Activated CD4-positive, alpha-beta T cell treated with anti-CD3 and anti-CD28 coated beads for 36 hours (primary cell): Measurements from ENCODE around the gene PLXDC1. TPM values are rescaled to one million over a fixed set of nuclear protein-coding genes. Genes with fewer than 3 reads are reported as not detected.

Source experiments
- ATAC-seq: fragments of 200-7000 bp; cut with Tn5 transposase; one replicate; pipeline ENCODE4 v1.10.0; 2021; ENCODE audit warnings: mild to moderate bottlenecking, moderate library complexity
- CTCF ChIA-PET: fragments of 350-600 bp; sonication (Branson Sonifier 250); formaldehyde crosslinking; loops from one replicate; lab custom pipeline; 2021; ENCODE audit warnings: antibody characterized with exemption; lab: Charles Lee
- POLR2A ChIA-PET: fragments of 350-600 bp; sonication (Branson Sonifier 250); formaldehyde crosslinking; loops from one replicate; lab custom pipeline; 2021; ENCODE audit warnings: antibody characterized with exemption, inconsistent platforms; lab: Charles Lee
- DNase-seq: peaks from one replicate; pipeline ENCODE4 v3.0.0-alpha.2; 2020
- H3K27ac Mint-ChIP-seq: one replicate; pipeline ENCODE4 v1.8.0; 2021; ENCODE audit warnings: mixed read lengths
- H3K27me3 Mint-ChIP-seq: one replicate; pipeline ENCODE4 v1.8.0; 2021; ENCODE audit warnings: mixed read lengths
- H3K36me3 Mint-ChIP-seq: one replicate; pipeline ENCODE4 v1.8.0; 2021; ENCODE audit warnings: low read depth, mixed read lengths
- H3K4me1 Mint-ChIP-seq: one replicate; pipeline ENCODE4 v1.8.0; 2021; ENCODE audit warnings: mixed read lengths
- H3K4me3 Mint-ChIP-seq: one replicate; pipeline ENCODE4 v1.8.0; 2021; ENCODE audit warnings: mild to moderate bottlenecking, moderate library complexity, mixed read lengths
- H3K9me3 Mint-ChIP-seq: one replicate; pipeline ENCODE4 v1.8.0; 2021; ENCODE audit warnings: low read depth, mixed read lengths
- intact Hi-C, 2 experiments: fragments of 100-400 bp; cut with DNase I in 1 of 2; cut with micrococcal nuclease in 1 of 2; formaldehyde crosslinking; loops; one replicate each; pipeline versions ENCODE4 v1.14.2 to v1.15.1; 2022 to 2024; cut with DNase I, micrococcal nuclease
- total RNA-seq, 2 experiments: library from RNA; stranded (reverse); gene quantifications; one replicate each; pipeline ENCODE4 v1.2.3, GENCODE V29; 2021

PLXDC1 gene
- total RNA-seq, 2 experiments from 2014 or later: 1.2 to 2.4 TPM

- Mint-ChIP-seq H3K4me3 (peak overlapping the region; percentile 98), H3K9me3 (no peaks in the 10 kb centered on the region), H3K27me3 (no peaks in the 10 kb centered on the region), H3K4me1 (peaks cover 24% of the 10 kb centered on the region), H3K27ac (no peak overlapping the region), H3K36me3 (peaks cover 14% of the 10 kb centered on the region)
- intact Hi-C loops: loop anchor here (2.0 to 5.0 kb wide), 3 partner anchors 43 to 323 kb away; partner anchors contain the start of genes LASP1 (in 1 of the 2) and PLXDC1 (in 1 of the 2)
- POLR2A ChIA-PET: interaction anchor here (1.0 kb wide), 1 partner anchor 24 kb away, joined by 3 read pairs; no protein-coding TSS in a partner anchor
- CTCF ChIA-PET: interaction anchor here (0.5 to 2.0 kb wide), 8 partner anchors 11 to 975 kb away, joined by 3 to 10 read pairs (median 3); no protein-coding TSS in a partner anchor
- no peak for ATAC-seq
- no peak for DNase-seq
These were observed 44.2 kb upstream of the PLXDC1 start for GRCh38 chr17:39195568-39196160.

GRCh38 chr17:39194985-39195524 lies 43.6 kb upstream of the PLXDC1 start:
- Mint-ChIP-seq H3K36me3 (peaks cover 8% of the 10 kb centered on the region), H3K4me3 (no peak overlapping the region), H3K27me3 (no peaks in the 10 kb centered on the region), H3K4me1 (peaks cover 24% of the 10 kb centered on the region), H3K27ac (no peak overlapping the region), H3K9me3 (no peaks in the 10 kb centered on the region)
- ChIA-PET CTCF (interaction anchor here (0.5 to 2.0 kb wide), 4 partner anchors 12 to 324 kb away, joined by 3 to 10 read pairs (median 4); no protein-coding TSS in a partner anchor), POLR2A (interaction anchor here (1.0 kb wide), 1 partner anchor 23 kb away, joined by 3 read pairs; no protein-coding TSS in a partner anchor)
- ATAC-seq (no peak), DNase-seq (no peak)
- intact Hi-C loops: loop anchor here (5.0 kb wide), 2 partner anchors 43 to 323 kb away; partner anchors contain the start of genes LASP1 (in 1 of the 2) and PLXDC1 (in 1 of the 2)

- POLR2A ChIA-PET: interaction anchor here (1.0 kb wide), 1 partner anchor 23 kb away, joined by 3 read pairs; no protein-coding TSS in a partner anchor
- Mint-ChIP-seq H3K9me3 (no peaks in the 10 kb centered on the region), H3K27ac (no peak overlapping the region), H3K36me3 (peaks cover 5% of the 10 kb centered on the region), H3K27me3 (no peaks in the 10 kb centered on the region), H3K4me3 (no peak overlapping the region), H3K4me1 (peaks cover 18% of the 10 kb centered on the region)
- intact Hi-C loops: no loop called here
- CTCF ChIA-PET: interaction anchor here (0.7 kb wide), 1 partner anchor 51 kb away, joined by 3 read pairs; no protein-coding TSS in a partner anchor
- DNase-seq (no peak), ATAC-seq (no peak)
These were observed 42.9 kb upstream of the PLXDC1 start for GRCh38 chr17:39194089-39194984.

- H3K9me3 Mint-ChIP-seq: no peaks in the 10 kb centered on the region
- H3K27ac Mint-ChIP-seq: no peak overlapping the region
- POLR2A ChIA-PET: no interaction called here
- CTCF ChIA-PET: interaction anchor here (1.3 kb wide), 1 partner anchor 45 kb away, joined by 3 read pairs; no protein-coding TSS in a partner anchor
- peaks cover 9% of the 10 kb centered on the region for H3K4me1 Mint-ChIP-seq
- intact Hi-C loops: no loop called here
- DNase-seq: no peak
- ATAC-seq: no peak
- H3K27me3 Mint-ChIP-seq: no peaks in the 10 kb centered on the region
- peaks cover 6% of the 10 kb centered on the region for H3K36me3 Mint-ChIP-seq
- H3K4me3 Mint-ChIP-seq: no peak overlapping the region
These were observed 41.9 kb upstream of the PLXDC1 start for GRCh38 chr17:39193346-39193745.

GRCh38 chr17:39192901-39193300 lies 41.5 kb upstream of the PLXDC1 start:
- ATAC-seq: no peak
- no peak overlapping the region for H3K27ac Mint-ChIP-seq
- peaks cover 6% of the 10 kb centered on the region for H3K36me3 Mint-ChIP-seq
- intact Hi-C loops: no loop called here
- no peak for DNase-seq
- CTCF ChIA-PET: interaction anchor here (1.3 kb wide), 1 partner anchor 45 kb away, joined by 3 read pairs; no protein-coding TSS in a partner anchor
- no peak overlapping the region for H3K4me3 Mint-ChIP-seq
- H3K4me1 Mint-ChIP-seq: peaks cover 5% of the 10 kb centered on the region
- H3K27me3 Mint-ChIP-seq: no peaks in the 10 kb centered on the region
- no peaks in the 10 kb centered on the region for H3K9me3 Mint-ChIP-seq
- POLR2A ChIA-PET: no interaction called here

- Mint-ChIP-seq H3K4me1 (peaks cover 4% of the 10 kb centered on the region), H3K36me3 (peaks cover 10% of the 10 kb centered on the region), H3K27me3 (no peaks in the 10 kb centered on the region), H3K27ac (peak overlapping the region; percentile 24), H3K4me3 (no peak overlapping the region), H3K9me3 (no peaks in the 10 kb centered on the region)
- ChIA-PET CTCF (interaction anchor here (0.9 to 2.2 kb wide), 5 partner anchors 17 to 46 kb away, joined by 3 to 8 read pairs (median 3); no protein-coding TSS in a partner anchor), POLR2A (interaction anchor here (0.6 kb wide), 1 partner anchor 437 kb away, joined by 4 read pairs; no protein-coding TSS in a partner anchor)
- DNase-seq (no peak), ATAC-seq (no peak)
- intact Hi-C loops: no loop called here
These were observed 40.5 kb upstream of the PLXDC1 start for GRCh38 chr17:39191750-39192510.

- ATAC-seq: no peak
These were observed 35.9 kb upstream of the PLXDC1 start for GRCh38 chr17:39187152-39187830.

GRCh38 chr17:39186481-39187002 lies 35.1 kb upstream of the PLXDC1 start:
- intact Hi-C loops: no loop called here
- Mint-ChIP-seq H3K27ac (no peak overlapping the region), H3K4me1 (no peaks in the 10 kb centered on the region), H3K27me3 (no peaks in the 10 kb centered on the region), H3K36me3 (peaks cover 24% of the 10 kb centered on the region), H3K9me3 (no peaks in the 10 kb centered on the region), H3K4me3 (no peak overlapping the region)
- CTCF ChIA-PET: interaction anchor here (1.2 kb wide), 1 partner anchor 34 kb away, joined by 4 read pairs; no protein-coding TSS in a partner anchor
- POLR2A ChIA-PET: no interaction called here
- DNase-seq (no peak), ATAC-seq (no peak)

More at GRCh38 chr17:39187152-39187830, 35.9 kb upstream of the PLXDC1 start:
- ChIA-PET POLR2A (no interaction called here), CTCF (interaction anchor here (1.2 kb wide), 1 partner anchor 35 kb away, joined by 4 read pairs; no protein-coding TSS in a partner anchor)
- Mint-ChIP-seq H3K4me1 (no peaks in the 10 kb centered on the region), H3K4me3 (no peak overlapping the region), H3K36me3 (peaks cover 26% of the 10 kb centered on the region), H3K27me3 (no peaks in the 10 kb centered on the region), H3K9me3 (no peaks in the 10 kb centered on the region), H3K27ac (no peak overlapping the region)
- no peak for DNase-seq
- intact Hi-C loops: no loop called here

GRCh38 chr17:39183720-39184119 lies 32.3 kb upstream of the PLXDC1 start:
- H3K4me1 Mint-ChIP-seq: no peaks in the 10 kb centered on the region
- DNase-seq: no peak
- intact Hi-C loops: no loop called here
- no peak overlapping the region for H3K27ac Mint-ChIP-seq
- H3K27me3 Mint-ChIP-seq: no peaks in the 10 kb centered on the region
- POLR2A ChIA-PET: interaction anchor here (0.6 kb wide), 1 partner anchor 23 kb away, joined by 5 read pairs; no protein-coding TSS in a partner anchor
- no peak for ATAC-seq
- H3K9me3 Mint-ChIP-seq: no peaks in the 10 kb centered on the region
- CTCF ChIA-PET: interaction anchor here (0.7 to 2.0 kb wide), 5 partner anchors 9 to 52 kb away, joined by 3 to 13 read pairs (median 5); no protein-coding TSS in a partner anchor
- no peak overlapping the region for H3K4me3 Mint-ChIP-seq
- H3K36me3 Mint-ChIP-seq: peaks cover 23% of the 10 kb centered on the region
